DND-41 (cell line): Measurements from ENCODE around the gene PACRG.

Experiments used
- ATAC-seq: fragments of 200-7000 bp; cut with Tn5 transposase; 3 replicates; pipeline ENCODE4 v1.9.1; 2021; ENCODE audit warnings: low read depth; ENCODE audit not compliant: insufficient read depth
- DNase-seq: peaks from one replicate; pipeline ENCODE4 v3.0.0-alpha.2; 2020
- H2AFZ ChIP-seq: 2 replicates; pipeline ENCODE4 v1.6.0; 2012; ENCODE audit warnings: low read depth, low read length
- H3K27ac ChIP-seq: 2 replicates; pipeline ENCODE4 v1.5.1; 2012; ENCODE audit warnings: low read length, inconsistent platforms
- H3K27me3 ChIP-seq: fragments of 200-600 bp; sonication (generic); 2 replicates; pipeline ENCODE4 v1.6.0; 2012; ENCODE audit warnings: low read length, mild to moderate bottlenecking, inconsistent platforms; ENCODE audit not compliant: insufficient read depth, poor library complexity
- H3K36me3 ChIP-seq: 2 replicates; pipeline ENCODE4 v1.5.1; 2012; ENCODE audit warnings: low read length, inconsistent platforms; ENCODE audit not compliant: insufficient read depth
- H3K4me1 ChIP-seq: 2 replicates; pipeline ENCODE4 v1.5.1; 2012; ENCODE audit warnings: mild to moderate bottlenecking, low read length; ENCODE audit not compliant: insufficient read depth
- H3K4me2 ChIP-seq: 2 replicates; pipeline ENCODE4 v1.6.0; 2012; ENCODE audit warnings: mild to moderate bottlenecking, moderate library complexity, low read length, inconsistent platforms; ENCODE audit not compliant: insufficient read depth
- H3K4me3 ChIP-seq, 2 experiments: fragments of 200-600 bp in 1 of 2; shearing (Covaris generic) in 1 of 2; 2 replicates each; pipeline ENCODE4 v1.5.1; 2012 to 2016; ENCODE audit warnings: inconsistent platforms in 2 of 2, low read length in 2 of 2, mild to moderate bottlenecking in 2 of 2, low read depth in 1 of 2, moderate library complexity in 1 of 2
- H3K79me2 ChIP-seq: 2 replicates; pipeline ENCODE4 v1.6.0; 2012; ENCODE audit warnings: low read length, inconsistent platforms; ENCODE audit not compliant: insufficient read depth
- H3K9ac ChIP-seq: 2 replicates; pipeline ENCODE4 v1.6.0; 2012; ENCODE audit warnings: low read depth, mild to moderate bottlenecking, inconsistent platforms, low read length, moderate library complexity
- H3K9me3 ChIP-seq: 2 replicates; pipeline ENCODE4 v1.5.1; 2012; ENCODE audit warnings: low read length, moderate library complexity, mild to moderate bottlenecking, inconsistent platforms; ENCODE audit not compliant: insufficient read depth, severe bottlenecking
- H4K20me1 ChIP-seq: 2 replicates; pipeline ENCODE4 v1.6.0; 2012; ENCODE audit warnings: low read length; ENCODE audit not compliant: insufficient read depth
- EZH2 ChIP-seq: IDR thresholded peaks from 3 replicates; pipeline ENCODE4 v1.6.1; 2012; ENCODE audit warnings: borderline replicate concordance, low read depth, mild to moderate bottlenecking, moderate library complexity, low read length, inconsistent platforms; ENCODE audit not compliant: severe bottlenecking
- TF ChIP-seq, protein P1 (sequence below): IDR thresholded peaks from 2 replicates; pipeline ENCODE4 v1.5.1; 2012; ENCODE audit warnings: borderline replicate concordance, low read length, moderate library complexity, mild to moderate bottlenecking; ENCODE audit not compliant: poor library complexity, severe bottlenecking; ENCODE audit errors: extremely low read depth

The PACRG gene

DNA sequence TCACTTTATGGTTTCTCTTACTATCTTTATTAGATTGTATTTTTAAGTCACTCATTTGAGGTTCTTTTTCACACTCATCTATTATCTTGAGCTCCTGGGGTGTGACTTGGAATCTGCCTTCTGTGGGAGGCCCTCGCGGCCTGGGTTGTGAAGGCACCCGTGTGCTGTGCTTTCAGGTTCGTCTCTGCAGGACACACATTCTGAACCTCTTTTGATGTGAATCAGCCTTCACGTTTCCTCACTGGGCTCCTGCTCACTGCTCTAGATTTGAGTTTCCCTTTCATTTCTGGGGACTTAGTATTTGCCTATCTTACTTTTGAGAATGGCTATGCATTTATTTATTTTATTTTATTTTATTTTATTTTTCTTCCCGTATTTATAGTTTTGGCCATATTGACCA, 97.8 kb downstream of the PACRG start:
- Histone ChIP-seq H3K27ac (no peak overlapping the region), H3K9ac (no peak overlapping the region), H3K4me3 (no peak overlapping the region), H3K4me2 (no peak overlapping the region), H4K20me1 (no peaks in the 10 kb centered on the region), H3K79me2 (no peaks in the 10 kb centered on the region), H3K9me3 (no peaks in the 10 kb centered on the region), H3K4me1 (no peaks in the 10 kb centered on the region), H2AFZ (no peak overlapping the region), H3K36me3 (no peaks in the 10 kb centered on the region), H3K27me3 (no peaks in the 10 kb centered on the region)
- DNase-seq (no peak), ATAC-seq (no peak)
- TF ChIP-seq, protein P1, sequence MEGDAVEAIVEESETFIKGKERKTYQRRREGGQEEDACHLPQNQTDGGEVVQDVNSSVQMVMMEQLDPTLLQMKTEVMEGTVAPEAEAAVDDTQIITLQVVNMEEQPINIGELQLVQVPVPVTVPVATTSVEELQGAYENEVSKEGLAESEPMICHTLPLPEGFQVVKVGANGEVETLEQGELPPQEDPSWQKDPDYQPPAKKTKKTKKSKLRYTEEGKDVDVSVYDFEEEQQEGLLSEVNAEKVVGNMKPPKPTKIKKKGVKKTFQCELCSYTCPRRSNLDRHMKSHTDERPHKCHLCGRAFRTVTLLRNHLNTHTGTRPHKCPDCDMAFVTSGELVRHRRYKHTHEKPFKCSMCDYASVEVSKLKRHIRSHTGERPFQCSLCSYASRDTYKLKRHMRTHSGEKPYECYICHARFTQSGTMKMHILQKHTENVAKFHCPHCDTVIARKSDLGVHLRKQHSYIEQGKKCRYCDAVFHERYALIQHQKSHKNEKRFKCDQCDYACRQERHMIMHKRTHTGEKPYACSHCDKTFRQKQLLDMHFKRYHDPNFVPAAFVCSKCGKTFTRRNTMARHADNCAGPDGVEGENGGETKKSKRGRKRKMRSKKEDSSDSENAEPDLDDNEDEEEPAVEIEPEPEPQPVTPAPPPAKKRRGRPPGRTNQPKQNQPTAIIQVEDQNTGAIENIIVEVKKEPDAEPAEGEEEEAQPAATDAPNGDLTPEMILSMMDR: no peak

DNA sequence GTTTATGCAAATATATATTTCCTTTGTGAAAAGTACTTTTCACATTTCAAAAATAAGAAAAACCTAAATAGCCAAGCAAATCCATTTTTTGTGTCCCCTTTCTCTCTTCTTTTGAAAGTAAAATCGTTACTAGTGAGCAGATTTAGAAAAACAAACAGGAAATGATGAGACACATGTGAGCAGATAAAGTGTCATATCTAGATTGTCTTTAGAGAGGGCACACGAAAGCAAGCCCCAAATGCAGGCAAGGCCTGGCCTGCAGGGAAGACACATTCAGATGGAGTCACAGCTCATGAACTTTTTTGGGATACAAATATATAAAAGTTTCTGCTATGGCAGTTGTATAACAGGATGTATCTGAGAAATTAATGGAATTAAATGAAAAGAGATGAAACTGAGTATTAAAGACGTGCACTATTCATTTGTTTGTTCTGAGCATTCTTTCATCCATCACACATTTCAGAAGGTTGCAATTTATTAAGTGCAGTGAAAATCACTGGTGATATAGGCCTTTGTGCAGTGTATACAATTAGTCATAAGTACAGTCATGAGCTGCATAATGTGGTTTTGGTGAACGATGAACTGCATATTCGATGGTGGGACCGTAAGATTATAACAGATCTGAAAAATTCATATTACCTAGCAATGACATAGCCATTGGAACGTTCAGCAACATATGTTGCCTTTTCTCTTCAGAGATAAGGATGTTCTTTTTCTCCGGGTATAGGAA, 101.4 kb downstream of the PACRG start:
- no peak for ATAC-seq
- no peak for TF ChIP-seq EZH2
- TF ChIP-seq, protein P1: no peak
- Histone ChIP-seq H3K4me3 (no peak overlapping the region), H4K20me1 (no peaks in the 10 kb centered on the region), H3K27me3 (no peaks in the 10 kb centered on the region), H3K4me2 (no peak overlapping the region), H3K36me3 (no peaks in the 10 kb centered on the region), H3K9ac (no peak overlapping the region), H3K79me2 (no peaks in the 10 kb centered on the region), H2AFZ (no peak overlapping the region), H3K9me3 (no peaks in the 10 kb centered on the region), H3K4me1 (no peaks in the 10 kb centered on the region), H3K27ac (no peak overlapping the region)
- no peak for DNase-seq

DNA sequence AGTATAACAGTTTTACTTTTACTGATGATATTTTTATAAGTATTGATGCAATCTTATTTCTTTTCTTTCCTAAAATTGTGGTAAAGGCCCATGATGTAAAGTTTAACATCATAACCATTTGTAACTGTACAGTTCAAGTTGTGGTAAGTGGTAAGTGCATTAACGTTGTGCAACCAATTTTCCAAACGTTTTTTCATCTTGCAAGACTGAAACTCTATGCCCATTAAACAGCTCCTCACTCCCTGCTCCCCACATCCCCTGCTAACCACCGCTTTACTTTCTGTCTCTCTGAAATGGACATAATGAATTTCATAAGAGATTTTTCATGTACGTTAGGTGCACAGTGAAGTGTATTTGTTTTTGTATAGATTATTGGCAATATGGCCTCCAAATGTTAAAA, 106.0 kb downstream of the PACRG start:
- H4K20me1 ChIP-seq: no peaks in the 10 kb centered on the region
- H3K9ac ChIP-seq: no peak overlapping the region
- H3K4me2 ChIP-seq: no peak overlapping the region
- DNase-seq: no peak
- no peak for TF ChIP-seq EZH2
- TF ChIP-seq, protein P1: no peak
- ATAC-seq: no peak
- no peaks in the 10 kb centered on the region for H3K36me3 ChIP-seq
- H3K79me2 ChIP-seq: no peaks in the 10 kb centered on the region
- no peak overlapping the region for H3K4me3 ChIP-seq
- H2AFZ ChIP-seq: no peak overlapping the region
- no peaks in the 10 kb centered on the region for H3K4me1 ChIP-seq
- no peaks in the 10 kb centered on the region for H3K27me3 ChIP-seq
- H3K27ac ChIP-seq: no peak overlapping the region
- H3K9me3 ChIP-seq: no peaks in the 10 kb centered on the region
